ENCODE data around the gene PFDN2.
A peak's percentile ranks its signal among the peaks of the same experiment; 100 is the strongest.

Gene PFDN2

GRCh38 chr1:161099090-161099802 lies 18.6 kb downstream of the PFDN2 start:
- no peak for DNase-seq (ENCODE audit: low spot score)

GRCh38 chr1:161098210-161099068 lies 19.4 kb downstream of the PFDN2 start, which contains the start of gene KLHDC9:
Gene KLHDC9, plus strand, starts transcription at chr1:161098361. Its CDS starts 175 bp downstream, at chr1:161098536.
- DNase-seq (ENCODE audit: low spot score): peak; percentile 81

DNA sequence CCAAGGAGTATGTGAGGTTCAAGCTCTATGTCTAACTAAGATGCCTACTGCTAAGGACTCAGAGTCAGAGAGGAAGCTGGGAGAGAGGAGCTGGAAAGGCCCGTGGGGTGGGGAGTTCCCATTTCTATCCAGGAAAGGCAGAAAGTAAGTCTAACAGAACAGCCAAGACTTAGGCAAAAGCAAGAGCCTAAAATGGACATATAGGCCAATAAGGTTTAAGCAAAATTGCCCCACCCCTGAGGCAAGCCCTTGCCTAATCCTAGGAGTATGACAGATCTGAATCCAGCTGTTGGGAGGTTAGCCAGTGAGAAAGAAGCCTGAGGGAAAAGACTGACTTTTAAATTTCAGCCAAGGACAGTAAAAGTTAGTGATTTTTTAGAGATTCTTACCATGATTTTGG lies 21.3 kb downstream of the PFDN2 start:
- DNase-seq (ENCODE audit: low spot score): no peak

- DNase-seq (ENCODE audit: low spot score): no peak
These were observed 21.8 kb downstream of the PFDN2 start for GRCh38 chr1:161096015-161096414.

GRCh38 chr1:161095230-161095629 lies 22.6 kb downstream of the PFDN2 start:
- no peak for DNase-seq (ENCODE audit: low spot score)

DNA sequence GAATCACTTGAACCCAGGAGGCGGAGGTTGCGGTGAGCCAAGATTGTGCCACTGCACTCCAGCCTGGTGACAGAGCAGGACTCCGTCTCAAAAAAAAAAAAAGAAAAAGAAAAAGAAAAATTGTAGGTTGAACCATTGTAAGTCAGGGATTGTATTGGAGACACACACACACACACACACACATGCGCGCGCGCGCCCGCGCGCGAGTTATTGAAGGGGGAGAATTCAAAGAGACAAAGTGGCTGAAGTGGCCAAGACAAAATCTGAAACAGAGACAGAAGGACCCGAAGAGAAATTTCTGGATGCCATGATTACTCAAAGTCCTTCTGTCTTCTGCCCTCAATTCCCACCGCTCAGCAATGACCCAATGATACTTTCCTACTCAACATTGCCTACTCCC lies 23.4 kb downstream of the PFDN2 start:
- no peak for DNase-seq (ENCODE audit: low spot score)

DNA sequence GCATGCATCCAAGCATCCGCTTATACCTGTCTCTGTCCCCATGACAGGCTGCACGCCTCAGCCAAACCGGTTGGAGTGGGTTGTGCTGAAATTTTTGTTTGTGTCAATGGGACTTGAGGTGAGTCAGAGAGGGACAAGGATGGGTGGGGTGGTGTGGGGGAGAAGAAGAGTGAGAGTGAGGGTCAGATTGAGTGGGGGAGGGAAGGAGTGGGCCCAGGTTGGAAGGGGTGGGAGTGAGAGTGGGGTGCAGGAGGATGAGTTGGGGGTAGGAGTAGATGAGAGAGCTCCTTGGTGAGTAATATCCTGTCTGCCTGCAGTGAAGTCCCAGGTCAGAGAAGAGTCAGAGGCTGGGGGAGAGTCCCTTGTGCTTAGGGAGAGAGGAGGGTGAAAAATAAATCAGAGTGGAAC lies 25.2 kb downstream of the PFDN2 start:
- DNase-seq (ENCODE audit: low spot score): no peak

DNA sequence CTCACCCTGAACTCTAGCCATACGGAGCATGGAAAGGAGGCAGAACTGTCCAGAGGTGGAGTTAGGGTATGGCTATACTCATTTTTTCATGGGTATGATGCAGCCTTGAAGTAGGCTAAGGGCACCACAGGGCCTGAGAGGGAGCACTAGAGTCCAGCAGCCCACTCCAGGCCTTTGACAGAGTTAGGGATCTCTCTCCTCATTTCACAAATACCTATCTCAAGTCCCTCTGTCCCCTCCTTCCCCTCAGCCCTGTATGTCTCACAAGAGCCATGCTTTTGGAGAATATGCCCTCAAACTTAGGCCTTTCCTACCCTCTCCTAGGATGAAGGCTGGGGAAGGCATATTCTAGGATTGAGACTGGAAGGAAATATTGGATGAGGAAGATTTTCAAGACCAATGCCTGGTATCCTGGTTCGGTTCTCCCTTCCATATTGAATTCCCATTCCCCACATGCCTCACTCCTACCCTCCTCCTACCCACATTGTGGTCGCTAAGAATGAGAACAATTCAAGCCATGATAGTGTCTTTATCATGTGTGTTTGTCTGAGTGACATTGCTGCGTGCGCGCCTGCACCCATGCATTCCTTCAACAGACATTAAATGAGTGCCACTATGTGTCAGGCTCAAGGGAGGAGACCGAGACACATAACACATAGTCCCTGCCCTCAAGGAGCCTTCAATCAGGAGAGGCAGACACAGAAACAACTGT lies 25.9 kb downstream of the PFDN2 start:
- no peak for DNase-seq (ENCODE audit: low spot score)

GRCh38 chr1:161091093-161091492 lies 26.7 kb downstream of the PFDN2 start:
- no peak for DNase-seq (ENCODE audit: low spot score)

DNA sequence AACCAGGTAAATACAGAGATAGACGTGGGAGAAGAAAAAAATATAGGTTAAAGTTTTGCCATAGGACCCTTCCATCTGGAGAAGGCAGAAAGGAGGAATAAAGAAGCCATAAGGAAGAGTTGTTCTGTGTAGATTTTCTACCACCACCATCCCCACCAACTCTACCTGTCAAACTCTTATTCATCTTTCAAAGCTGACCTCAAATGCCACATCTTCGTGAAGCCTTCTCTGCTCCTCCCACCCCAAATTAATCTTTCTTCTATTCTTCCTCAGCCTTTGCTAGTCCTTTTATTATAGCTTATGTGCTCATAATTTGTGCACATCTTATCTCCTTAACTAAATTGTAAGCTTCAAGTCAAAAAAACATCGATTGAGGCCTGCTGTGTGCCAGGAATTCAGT lies 27.2 kb downstream of the PFDN2 start:
- no peak for DNase-seq (ENCODE audit: low spot score)

DNA sequence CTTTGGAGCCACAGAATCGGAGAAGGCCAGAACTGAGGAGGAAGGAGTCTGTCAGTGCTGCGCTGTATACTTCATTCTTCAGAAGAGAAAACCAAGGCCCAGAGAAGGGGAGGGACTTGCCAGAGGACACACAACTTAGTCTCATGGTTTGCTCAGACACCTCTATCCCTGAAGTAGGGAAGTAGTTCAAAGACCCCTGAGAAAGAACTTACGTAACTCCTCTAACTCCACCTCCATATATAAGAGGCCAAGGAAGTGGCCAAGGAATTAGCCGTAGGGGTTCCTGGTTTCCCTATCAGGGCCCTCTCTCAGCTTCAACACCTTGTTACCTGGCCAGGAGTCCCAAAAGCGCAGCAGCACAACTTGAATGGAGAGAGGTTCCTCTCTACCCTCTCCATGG lies 27.9 kb downstream of the PFDN2 start:
- no peak for DNase-seq (ENCODE audit: low spot score)

- no peak for DNase-seq (ENCODE audit: low spot score)
These were observed 28.4 kb downstream of the PFDN2 start, which contains the start of gene NECTIN4 for GRCh38 chr1:161089251-161089924. Gene NECTIN4, minus strand, starts transcription at chr1:161089558. Its CDS starts 262 bp downstream, at chr1:161089296.

- peak; percentile 70 for DNase-seq (ENCODE audit: low spot score)
These were observed 29.2 kb downstream of the PFDN2 start for GRCh38 chr1:161088587-161089110.

DNA sequence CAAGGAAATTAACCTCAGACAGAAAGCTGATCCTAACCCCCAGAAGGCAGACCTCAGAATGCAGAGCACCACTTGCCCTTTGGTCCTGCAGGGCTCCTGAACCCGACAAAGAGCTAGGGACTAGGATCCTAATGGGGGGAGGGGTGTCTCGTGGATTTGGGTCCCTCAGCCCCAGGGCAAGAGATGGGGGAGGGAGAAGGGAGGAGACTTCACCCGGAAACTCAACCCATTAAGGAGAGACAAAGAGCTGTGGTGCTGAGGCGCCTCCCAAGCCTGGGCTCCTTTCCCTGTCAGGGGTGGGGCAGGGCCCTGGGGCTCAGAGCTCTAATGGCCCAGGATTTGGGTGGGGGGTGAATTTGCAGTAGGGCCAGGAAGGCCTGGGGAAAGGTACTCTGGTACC lies 31.4 kb downstream of the PFDN2 start:
- DNase-seq (ENCODE audit: low spot score): no peak

GRCh38 chr1:161085165-161085564 lies 32.7 kb downstream of the PFDN2 start:
- no peak for DNase-seq (ENCODE audit: low spot score)

DNA sequence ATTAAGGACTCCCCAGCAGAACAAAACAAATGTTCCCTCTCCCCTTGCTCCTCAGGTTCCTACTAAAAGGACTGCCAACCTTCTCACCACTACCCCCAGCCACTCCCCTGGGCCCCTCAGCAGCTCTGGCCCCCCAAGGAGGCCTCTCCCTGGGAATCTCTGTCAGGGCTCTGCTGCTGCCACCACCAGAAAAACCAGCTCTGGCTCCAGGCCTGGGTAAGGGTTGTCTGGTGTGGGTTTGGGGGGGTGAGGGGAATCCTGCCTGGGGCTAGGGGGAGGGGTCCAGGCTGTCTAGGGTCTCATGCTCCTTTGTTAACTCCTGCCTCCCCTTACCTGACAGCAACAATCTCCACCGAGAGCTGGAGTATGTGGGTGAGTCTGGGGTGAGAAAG lies 33.2 kb downstream of the PFDN2 start:
- no peak for DNase-seq (ENCODE audit: low spot score)

GRCh38 chr1:161083748-161084596 lies 33.9 kb downstream of the PFDN2 start:
- DNase-seq (ENCODE audit: low spot score): no peak

- DNase-seq (ENCODE audit: low spot score): peak; percentile 92
These were observed 34.7 kb downstream of the PFDN2 start for GRCh38 chr1:161082996-161083747.

- no peak for DNase-seq (ENCODE audit: low spot score)
These were observed 35.4 kb downstream of the PFDN2 start for GRCh38 chr1:161082483-161082882.

DNA sequence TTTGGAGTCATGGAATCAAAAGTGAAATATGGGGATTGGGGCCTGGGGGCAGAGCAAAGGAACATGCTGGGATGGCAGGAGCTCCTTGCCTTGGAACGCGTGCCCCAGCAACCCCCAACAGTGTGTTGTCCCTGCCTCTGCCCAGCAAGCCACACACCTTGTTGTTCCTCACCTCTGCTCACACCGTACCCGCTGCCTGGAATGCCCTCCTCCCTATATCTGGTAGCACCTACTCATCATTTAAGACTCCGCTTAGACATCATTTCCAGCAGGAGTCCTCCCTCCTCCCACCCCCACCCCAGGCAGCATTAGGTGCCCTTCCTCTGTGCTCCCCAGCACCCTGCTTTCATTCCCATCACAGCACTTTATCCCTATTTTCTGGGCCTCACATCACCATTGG lies 36.3 kb downstream of the PFDN2 start:
- no peak for DNase-seq (ENCODE audit: low spot score)

All from hepatic stellate cell (primary cell).